IMR-90 (cell line): ENCODE measurements around the gene NME1. TPM values are rescaled to one million over a fixed set of nuclear protein-coding genes. Genes with fewer than 3 reads are reported as not detected.

Experiments
- ATAC-seq: fragments of 200-7000 bp; cut with Tn5 transposase; 2 replicates; pipeline ENCODE4 v1.9.1; 2020; ENCODE audit warnings: low read depth, mild to moderate bottlenecking, moderate library complexity
- BruUV-seq: library from RNA; stranded (reverse); fragments of 400-500 nt; replicated peaks from 2 replicates; lab custom pipeline; 2021; lab: Mats Ljungman, UMichigan
- CTCF ChIA-PET: fragments of 300-600 bp; formaldehyde crosslinking; extraction: SDS; loops from one replicate; lab custom pipeline; 2021; ENCODE audit warnings: antibody characterized with exemption; lab: Yijun Ruan, JAX
- POLR2A ChIA-PET: fragments of 300-600 bp; sonication (Branson Sonifier 250); formaldehyde crosslinking; loops from one replicate; lab custom pipeline; 2022; ENCODE audit warnings: antibody characterized with exemption; ENCODE audit not compliant: unreplicated experiment; lab: Charles Lee
- DNase-seq: peaks from one replicate; pipeline ENCODE4 v3.0.0; 2013
- H2AFZ ChIP-seq: replicated peaks from 2 replicates; pipeline ENCODE3; 2013; ENCODE audit warnings: low read length, mild to moderate bottlenecking; ENCODE audit not compliant: poor library complexity
- H2AK5ac ChIP-seq: 2 replicates; pipeline ENCODE4 v1.6.1; 2013; ENCODE audit warnings: low read depth, low read length, inconsistent platforms
- H2AK9ac ChIP-seq: replicated peaks from 2 replicates; pipeline ENCODE3; 2013; ENCODE audit warnings: mild to moderate bottlenecking, low read depth, low read length, moderate library complexity; ENCODE audit not compliant: poor library complexity
- H2BK120ac ChIP-seq: 2 replicates; pipeline ENCODE4 v1.6.1; 2013; ENCODE audit warnings: low read depth, low read length, inconsistent platforms
- H2BK15ac ChIP-seq: 3 replicates; pipeline ENCODE4 v1.6.1; 2013; ENCODE audit warnings: low read depth, low read length, inconsistent platforms
- H2BK20ac ChIP-seq: 2 replicates; pipeline ENCODE4 v1.6.1; 2013; ENCODE audit warnings: low read depth, mild to moderate bottlenecking, inconsistent platforms, low read length, moderate library complexity
- H2BK5ac ChIP-seq: 2 replicates; pipeline ENCODE4 v1.6.1; 2013; ENCODE audit warnings: mild to moderate bottlenecking, low read depth, low read length, inconsistent platforms; ENCODE audit not compliant: poor library complexity, severe bottlenecking
- H3K14ac ChIP-seq: replicated peaks from 2 replicates; pipeline ENCODE4 v1.6.1; 2013; ENCODE audit warnings: low read depth, low read length, inconsistent platforms
- H3K18ac ChIP-seq: 2 replicates; pipeline ENCODE4 v1.6.1; 2013; ENCODE audit warnings: low read depth, low read length, control low read depth
- H3K23ac ChIP-seq: 2 replicates; pipeline ENCODE4 v1.6.1; 2013; ENCODE audit warnings: low read depth, low read length, inconsistent platforms
- H3K27ac ChIP-seq: 2 replicates; pipeline ENCODE4 v1.5.1; 2013; ENCODE audit warnings: mild to moderate bottlenecking, control low read depth, low read length; ENCODE audit not compliant: insufficient read depth
- H3K27me3 ChIP-seq: 2 replicates; pipeline ENCODE4 v1.6.1; 2013; ENCODE audit warnings: low read length; ENCODE audit not compliant: control insufficient read depth, insufficient read depth
- H3K36me3 ChIP-seq: 2 replicates; pipeline ENCODE4 v1.6.1; 2013; ENCODE audit warnings: low read length, mixed read lengths; ENCODE audit not compliant: control insufficient read depth, insufficient read depth
- H3K4ac ChIP-seq: 2 replicates; pipeline ENCODE4 v1.6.1; 2013; ENCODE audit warnings: low read depth, low read length, inconsistent platforms
- H3K4me1 ChIP-seq: 2 replicates; pipeline ENCODE4 v1.6.1; 2013; ENCODE audit warnings: low read length, mixed read lengths; ENCODE audit not compliant: control insufficient read depth, insufficient read depth
- H3K4me2 ChIP-seq: 2 replicates; pipeline ENCODE4 v1.6.1; 2013; ENCODE audit warnings: low read depth, mild to moderate bottlenecking, control low read depth, low read length, moderate library complexity
- H3K4me3 ChIP-seq: 2 replicates; pipeline ENCODE4 v1.5.1; 2013; ENCODE audit warnings: low read depth, mild to moderate bottlenecking, control low read depth, low read length, moderate library complexity; ENCODE audit not compliant: insufficient read depth
- H3K56ac ChIP-seq: 2 replicates; pipeline ENCODE4 v1.6.1; 2013; ENCODE audit warnings: low read length, inconsistent platforms; ENCODE audit not compliant: insufficient read depth; ENCODE audit errors: extremely low read depth
- H3K79me1 ChIP-seq, 2 experiments: 2 replicates each; pipeline ENCODE4 v1.6.1; 2013; ENCODE audit warnings: low read length in 2 of 2, inconsistent platforms in 1 of 2, low read depth in 1 of 2
- H3K9ac ChIP-seq: 2 replicates; pipeline ENCODE4 v1.6.1; 2013; ENCODE audit warnings: low read depth, low read length, control low read depth
- H3K9me1 ChIP-seq: 2 replicates; pipeline ENCODE4 v1.6.1; 2013; ENCODE audit warnings: low read length, inconsistent platforms; ENCODE audit not compliant: insufficient read depth
- H3K9me3 ChIP-seq: 2 replicates; pipeline ENCODE4 v1.6.1; 2013; ENCODE audit warnings: low read length; ENCODE audit not compliant: control insufficient read depth, insufficient read depth
- H4K20me1 ChIP-seq: 2 replicates; pipeline ENCODE4 v1.6.1; 2013; ENCODE audit warnings: low read length, inconsistent platforms; ENCODE audit not compliant: insufficient read depth
- H4K5ac ChIP-seq: 2 replicates; pipeline ENCODE4 v1.6.1; 2013; ENCODE audit warnings: mild to moderate bottlenecking, low read depth, low read length, control low read depth
- H4K8ac ChIP-seq, 2 experiments: 2 replicates each; pipeline ENCODE4 v1.6.1; 2013; ENCODE audit warnings: low read depth in 2 of 2, low read length in 2 of 2, control low read depth in 1 of 2, inconsistent platforms in 1 of 2
- H4K91ac ChIP-seq: 2 replicates; pipeline ENCODE4 v1.6.1; 2013; ENCODE audit warnings: low read depth, low read length, inconsistent platforms; ENCODE audit not compliant: insufficient read depth
- MAFK ChIP-seq: IDR thresholded peaks from 2 replicates; pipeline ENCODE4 v1.6.1; 2012; ENCODE audit warnings: low read depth, low read length, improper control_type of control experiment
- MAZ ChIP-seq: IDR thresholded peaks from 2 replicates; pipeline ENCODE4 v1.6.1; 2012; ENCODE audit warnings: low read depth, mild to moderate bottlenecking, low read length, improper control_type of control experiment, moderate library complexity, borderline replicate concordance
- WGBS, 2 experiments: methylation state at CpG; one replicate each; pipeline versions ENCODE4 v1.1.5 to v1.1.7; 2013; ENCODE audit warnings: missing lambda C conversion rate in 2 of 2; ENCODE audit not compliant: insufficient read length in 1 of 2; ENCODE audit errors: extremely low coverage in 2 of 2; 5-methylcytosine and 5-hydroxymethylcytosine counted together
- dilution Hi-C: fragments of 300-500 bp; cut with HindIII; formaldehyde crosslinking; loops from one replicate; pipeline ENCODE4 v1.14.3; 2018; ENCODE audit warnings: low sequenced_read_pairs; ENCODE audit not compliant: unreplicated experiment
- in situ Hi-C: fragments of 300-500 bp; cut with MboI; formaldehyde crosslinking; loops from 3 replicates; pipeline ENCODE4 v1.14.3; 2019; ENCODE audit warnings: low sequenced_read_pairs, inconsistent platforms, mixed read lengths
- intact Hi-C: fragments of 100-400 bp; cut with micrococcal nuclease; formaldehyde crosslinking; loops from 2 replicates; pipeline ENCODE4 v1.10.0; 2022
- polyA plus RNA-seq, 3 experiments: library from polyadenylated mRNA; depleted of rRNA; stranded (reverse); fragments of >200 nt; gene quantifications; 2 replicates each; pipeline ENCODE4 v1.2.3, GENCODE V29; 2012; ENCODE audit warnings: low replicate concordance in 1 of 3
- total RNA-seq: library from RNA; depleted of rRNA; stranded (reverse); fragments of >200 nt; gene quantifications from 2 replicates; pipeline ENCODE4 v1.2.3, GENCODE V29; 2012

NME1 gene
- total and polyA plus RNA-seq, 2 of the 4 experiments (the other 2 are of a cell fraction): 311 to 312 TPM

GRCh38 chr17:51191895-51192294 lies 38.5 kb downstream of the NME1 start:
- Histone ChIP-seq H3K9ac (no peak overlapping the region), H2BK5ac (no peak overlapping the region), H3K79me1 (no peaks in the 10 kb centered on the region), H3K4ac (no peak overlapping the region), H3K4me3 (no peak overlapping the region), H2AFZ (no peak overlapping the region), H3K36me3 (peaks cover 33% of the 10 kb centered on the region), H4K8ac (no peak overlapping the region), H4K91ac (no peak overlapping the region), H3K14ac (no peak overlapping the region), H3K9me1 (no peaks in the 10 kb centered on the region), H3K27me3 (no peaks in the 10 kb centered on the region), H3K23ac (no peak overlapping the region), H3K56ac (no peak overlapping the region), H3K4me1 (0 out of 2 replicates have a peak, but pooled peaks cover 2% of the 10 kb centered on the region), H2AK9ac (no peak overlapping the region), H4K5ac (no peak overlapping the region), H2BK20ac (no peak overlapping the region), H3K4me2 (no peak overlapping the region), H4K20me1 (no peaks in the 10 kb centered on the region), H2BK15ac (no peak overlapping the region), H2AK5ac (no peak overlapping the region), H3K9me3 (no peaks in the 10 kb centered on the region), H2BK120ac (no peak overlapping the region), H3K18ac (no peak overlapping the region), H3K27ac (no peak overlapping the region)
- ATAC-seq: no peak
- DNase-seq: no peak
- intact Hi-C loops (no loop called here), in situ Hi-C loops (no loop called here), dilution Hi-C loops (no loop called here)
- no TSS peak for BruUV-seq
- no CpG with 5 or more reads among the region's 2 CpGs for WGBS, 2 experiments
- TF ChIP-seq MAZ (no peak), MAFK (peak; percentile 34; the same call in 1 of the 2 replicates)
- ChIA-PET POLR2A (no interaction called here), CTCF (no interaction called here)
